H1 (cell line): ENCODE data around the gene HNF1B. TPM values are rescaled to one million over a fixed set of nuclear protein-coding genes. Genes with fewer than 3 reads are reported as not detected.

Experiments
- JUND ChIP-seq: IDR thresholded peaks from 2 replicates; pipeline ENCODE4 v1.6.1; 2011; ENCODE audit warnings: mild to moderate bottlenecking, improper control_type of control experiment, low read length
- YY1 ChIP-seq: IDR thresholded peaks from 2 replicates; pipeline ENCODE4 v1.6.1; 2011; ENCODE audit warnings: low read depth, mild to moderate bottlenecking, low read length
- polyA plus RNA-seq, 7 experiments: library from polyadenylated mRNA; depleted of rRNA in 3 of 7; stranded (reverse) in 5 of 7; unstranded in 2 of 7; fragments of >200 nt in 5 of 7; fragments of 200-250 nt in 2 of 7; gene quantifications; 1 replicate in 5 of 7; 2 replicates in 1 of 7; 4 replicates in 1 of 7; pipeline versions ENCODE4 v1.2.1 to v1.2.3, GENCODE V29; 2011 to 2013; ENCODE audit warnings: missing spikeins in 2 of 7, mixed read lengths in 2 of 7
- total RNA-seq: library from RNA; stranded (reverse); fragmentation: NEBNext Ultra II Directional; extraction: Animal tissue kit (Norgen Biotek cat#: 25700); gene quantifications from 2 replicates; pipeline ENCODE4 v1.2.1, GENCODE V29; 2021

The HNF1B gene
- total and polyA plus RNA-seq, 2 of the 8 experiments (the other 6 are each of a cell fraction or from before 2014, with no cell fraction given), result 0.13 to 0.30 TPM

DNA sequence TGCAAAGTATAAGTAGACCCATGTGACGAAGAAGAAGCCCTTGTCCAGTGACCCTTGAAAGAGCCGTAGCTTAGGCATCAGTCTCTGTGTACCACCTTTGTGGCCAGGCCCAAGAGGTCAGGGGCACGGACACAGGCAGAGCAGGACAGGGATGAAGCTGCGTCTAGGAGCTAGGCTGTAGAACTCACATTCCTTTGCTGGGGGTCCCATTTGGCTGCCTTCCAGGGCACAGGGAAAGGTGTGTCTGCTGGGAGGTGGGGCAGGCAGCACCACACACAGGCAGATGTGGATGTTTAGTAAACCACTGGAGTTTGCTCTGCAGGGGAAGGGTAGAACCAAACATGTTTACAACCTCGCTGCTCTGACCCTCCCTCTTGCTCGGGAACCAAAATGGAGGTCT, 33.7 kb downstream of the HNF1B start (continued):
- TF ChIP-seq YY1 (no peak), JUND (no peak)
